ENCODE measurements around the gene ARPC5.
"Not testable (repeated sequence)": the region's sequence is repeated elsewhere in the genome, so short reads cannot be mapped to it uniquely, and the experiment has no call there.

Gene ARPC5

DNA sequence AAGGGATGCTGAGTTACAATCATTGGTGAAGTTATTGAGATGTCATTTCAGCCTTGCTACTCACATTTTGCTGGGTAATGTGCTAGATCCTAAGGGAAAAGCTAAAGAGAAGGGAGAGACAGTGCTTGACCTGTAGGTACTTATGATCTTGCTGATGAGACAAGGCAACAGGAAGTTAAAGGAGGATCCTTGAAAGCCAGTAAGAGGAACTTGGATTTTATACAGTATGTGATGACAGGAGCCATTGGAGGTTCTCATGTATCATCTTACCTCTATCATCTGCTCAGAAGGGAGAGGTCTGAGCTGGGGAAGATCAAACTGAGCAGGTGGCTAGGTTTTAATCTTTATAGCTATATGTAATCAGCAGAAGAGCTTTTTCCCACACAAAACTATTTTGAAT lies 11.2 kb upstream of the ARPC5 start:
- in situ Hi-C loops (cut with MboI; ENCODE audit: low sequenced_read_pairs), result no loop called here

- in situ Hi-C loops (cut with MboI; ENCODE audit: low sequenced_read_pairs), result no loop called here
Observed at GRCh38 chr1:183645531-183645930, 9.9 kb upstream of the ARPC5 start.

DNA sequence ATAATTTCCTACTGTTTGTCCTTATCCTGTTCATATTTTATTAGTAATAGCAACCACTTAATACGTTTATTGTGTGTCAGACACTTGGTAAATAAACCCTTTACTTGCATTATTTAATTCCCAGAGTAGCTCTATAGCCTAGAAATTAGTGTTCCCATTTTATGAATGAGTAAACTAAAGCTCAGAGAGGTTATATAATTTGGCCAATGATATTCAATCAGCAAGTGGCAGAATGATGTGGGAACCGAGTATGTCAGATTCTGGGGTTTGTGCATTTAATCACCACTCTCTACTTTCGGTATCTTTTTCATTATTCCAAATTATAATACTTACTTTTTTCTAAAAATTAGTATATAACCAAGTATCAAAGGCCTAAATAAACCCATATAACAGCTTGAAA lies 6.6 kb upstream of the ARPC5 start:
- in situ Hi-C loops (cut with MboI; ENCODE audit: low sequenced_read_pairs), result no loop called here

- in situ Hi-C loops (cut with MboI; ENCODE audit: low sequenced_read_pairs), result no loop called here
Observed at GRCh38 chr1:183640193-183640592, 4.6 kb upstream of the ARPC5 start.

DNA sequence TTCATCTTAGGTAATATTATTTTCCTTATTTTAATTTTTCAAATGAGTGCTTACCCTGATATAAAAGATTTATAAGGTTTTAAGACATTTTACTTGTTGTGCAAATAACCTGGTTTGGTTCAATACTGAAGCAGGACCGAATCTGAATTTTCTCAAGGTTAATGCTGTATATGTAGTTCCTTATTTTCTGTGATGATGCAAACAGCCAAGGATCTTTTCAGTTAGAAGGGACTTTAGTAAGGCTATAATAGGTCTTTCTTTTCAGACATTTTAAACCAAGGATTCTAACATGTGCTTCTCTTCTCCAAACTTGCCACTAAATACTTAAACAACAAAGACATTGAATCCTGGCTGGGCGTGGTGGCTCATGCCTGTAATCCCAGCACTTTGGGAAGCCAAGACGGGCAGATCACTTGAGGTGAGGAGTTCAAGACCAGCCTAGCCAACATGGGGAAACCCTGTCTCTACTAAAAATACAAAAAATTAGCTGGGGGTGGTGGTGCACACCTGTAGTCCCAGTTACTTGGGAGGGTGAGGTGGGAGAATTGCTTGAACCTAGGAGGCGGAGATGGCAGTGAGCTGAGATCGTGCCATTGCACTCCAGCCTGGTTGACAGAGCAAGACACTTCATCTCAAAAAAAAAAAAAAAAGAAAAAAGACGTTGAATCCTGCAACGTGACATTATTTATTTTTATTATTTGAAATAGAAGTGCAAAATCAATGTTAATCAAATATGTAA lies 3.2 kb upstream of the ARPC5 start:
- in situ Hi-C loops (cut with MboI; ENCODE audit: low sequenced_read_pairs), result no loop called here

DNA sequence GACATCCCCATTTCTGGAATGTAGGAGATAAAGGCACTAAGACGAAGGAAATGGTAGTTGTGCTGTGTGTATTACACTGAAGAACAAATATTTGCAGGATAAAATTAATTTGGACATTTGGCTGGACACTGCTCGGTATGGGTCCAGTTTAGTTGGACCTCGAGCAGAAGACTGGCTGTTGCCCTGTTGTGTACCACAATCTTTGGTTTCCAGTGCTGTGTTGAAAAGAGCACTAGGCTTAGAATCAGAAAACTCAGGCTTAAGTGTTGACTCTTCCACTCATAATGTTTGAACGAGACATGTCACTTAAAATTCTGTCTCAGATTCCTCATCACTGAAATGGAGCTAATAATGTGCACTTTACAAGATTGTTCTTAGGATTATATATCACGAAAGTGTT lies 1.2 kb upstream of the ARPC5 start:
- in situ Hi-C loops (cut with MboI; ENCODE audit: low sequenced_read_pairs), result no loop called here

GRCh38 chr1:183636334-183636682 lies 725 bp upstream of the ARPC5 start:
- in situ Hi-C loops (cut with MboI; ENCODE audit: low sequenced_read_pairs), result no loop called here

DNA sequence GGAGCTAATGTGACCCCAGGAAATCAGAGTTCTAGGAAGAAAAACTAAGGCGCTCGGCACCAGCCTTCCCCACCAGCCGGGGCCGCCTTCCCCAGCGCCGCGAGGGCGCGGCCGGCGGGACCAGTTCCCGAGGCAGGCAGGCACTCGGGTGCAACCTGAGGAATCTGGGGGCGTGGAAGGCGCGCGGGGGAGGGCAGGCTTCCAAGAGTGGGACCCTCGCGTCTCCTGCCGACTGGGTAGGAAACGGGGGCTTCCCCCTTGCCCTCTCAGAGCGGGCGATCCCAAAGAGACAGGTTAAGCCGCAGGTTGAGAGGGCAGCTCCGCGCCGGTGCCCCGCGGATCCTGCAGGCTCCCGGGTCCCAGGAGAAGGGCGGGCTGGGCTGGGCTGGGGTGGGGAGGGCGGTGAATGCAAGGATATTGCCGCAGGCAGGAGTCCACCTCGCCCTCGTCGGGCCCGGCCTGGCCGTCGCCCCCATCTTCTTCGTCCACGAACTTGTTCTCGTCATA lies 431 bp downstream of the ARPC5 start:
- in situ Hi-C loops (cut with MboI; ENCODE audit: low sequenced_read_pairs), result no loop called here

GRCh38 chr1:183634429-183635065 lies 1.0 kb downstream of the ARPC5 start:
- in situ Hi-C loops (cut with MboI; ENCODE audit: low sequenced_read_pairs), result no loop called here

- in situ Hi-C loops (cut with MboI; ENCODE audit: low sequenced_read_pairs), result no loop called here
Observed at GRCh38 chr1:183633676-183634343, 1.8 kb downstream of the ARPC5 start.

- in situ Hi-C loops (cut with MboI; ENCODE audit: low sequenced_read_pairs), result no loop called here
Observed at GRCh38 chr1:183632964-183633363, 2.6 kb downstream of the ARPC5 start.

- in situ Hi-C loops (cut with MboI; ENCODE audit: low sequenced_read_pairs), result no loop called here
Observed at GRCh38 chr1:183632114-183632513, 3.5 kb downstream of the ARPC5 start.

- in situ Hi-C loops (cut with MboI; ENCODE audit: low sequenced_read_pairs), result no loop called here
Observed at GRCh38 chr1:183630748-183631147, 4.8 kb downstream of the ARPC5 start.

DNA sequence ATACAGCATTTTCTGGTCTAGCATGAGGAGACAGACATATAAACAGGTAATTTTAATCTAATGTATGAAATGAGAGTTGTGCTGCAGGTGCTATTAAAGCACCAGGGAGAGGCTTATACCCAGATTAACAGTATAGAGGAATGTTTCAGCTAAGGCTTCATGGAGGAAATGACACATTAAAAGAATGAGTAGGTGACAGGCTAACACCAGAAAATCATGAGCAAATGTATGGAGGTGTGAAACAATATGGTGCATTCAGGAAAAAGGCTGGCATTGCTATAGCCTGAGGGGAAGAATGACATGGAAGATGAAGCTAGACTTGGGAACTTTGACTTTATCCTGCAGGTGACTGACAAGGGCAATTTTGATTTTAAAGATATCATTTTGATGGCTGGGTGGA lies 7.0 kb downstream of the ARPC5 start:
- in situ Hi-C loops (cut with MboI; ENCODE audit: low sequenced_read_pairs), result no loop called here

- in situ Hi-C loops (cut with MboI; ENCODE audit: low sequenced_read_pairs), result not testable (repeated sequence)
Observed at GRCh38 chr1:183626236-183626635, 9.3 kb downstream of the ARPC5 start.

GRCh38 chr1:183622884-183623785 lies 12.4 kb downstream of the ARPC5 start:
- in situ Hi-C loops (cut with MboI; ENCODE audit: low sequenced_read_pairs), result no loop called here

DNA sequence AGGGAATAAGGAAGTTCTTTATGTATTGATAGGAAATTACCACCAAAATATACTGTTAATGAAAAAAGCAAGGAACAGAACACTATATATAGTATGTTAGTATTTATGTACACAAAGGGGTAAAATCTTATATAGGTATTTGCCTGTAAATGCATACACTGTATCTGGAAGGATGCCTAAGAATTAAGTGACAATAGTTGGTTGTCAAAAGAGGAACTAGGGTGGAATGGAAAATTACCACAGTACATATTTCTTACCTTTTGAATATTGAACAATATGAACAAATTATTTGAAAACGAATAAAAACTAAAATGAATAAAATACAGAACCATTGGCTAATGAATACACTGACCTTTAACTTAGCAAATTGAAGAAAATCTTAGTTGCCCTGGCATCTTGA lies 13.6 kb downstream of the ARPC5 start:
- in situ Hi-C loops (cut with MboI; ENCODE audit: low sequenced_read_pairs), result no loop called here

GRCh38 chr1:183620311-183620710 lies 15.3 kb downstream of the ARPC5 start:
- in situ Hi-C loops (cut with MboI; ENCODE audit: low sequenced_read_pairs), result no loop called here

- in situ Hi-C loops (cut with MboI; ENCODE audit: low sequenced_read_pairs), result no loop called here
Observed at GRCh38 chr1:183619781-183620180, 15.8 kb downstream of the ARPC5 start.

GRCh38 chr1:183618202-183618601 lies 17.4 kb downstream of the ARPC5 start:
- in situ Hi-C loops (cut with MboI; ENCODE audit: low sequenced_read_pairs), result not testable (repeated sequence)

DNA sequence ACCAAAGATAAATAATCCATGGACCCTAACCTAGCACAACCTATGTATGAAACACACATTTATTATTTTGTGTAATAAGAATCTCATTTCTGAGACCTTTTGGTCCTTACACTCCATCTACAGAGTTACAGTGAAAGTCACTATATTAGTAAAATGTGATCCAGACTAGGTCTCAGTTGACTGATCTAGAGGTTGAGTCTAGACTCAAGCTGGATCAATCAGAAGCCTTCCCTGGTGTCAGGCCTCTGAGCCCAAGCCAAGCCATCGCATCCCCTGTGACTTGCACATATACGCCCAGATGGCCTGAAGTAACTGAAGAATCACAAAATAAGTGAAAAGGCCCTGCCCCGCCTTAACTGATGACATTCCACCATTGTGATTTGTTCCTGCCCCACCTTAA lies 22.6 kb downstream of the ARPC5 start:
- in situ Hi-C loops (cut with MboI; ENCODE audit: low sequenced_read_pairs), result not testable (repeated sequence)

Data from hTERT RPE-1 (cell line).